ENCODE measurements around the gene WIPF1. TPM values are rescaled to one million over a fixed set of nuclear protein-coding genes. Genes with fewer than 3 reads are reported as not detected.

Gene WIPF1
- total and polyA plus RNA-seq, 2 experiments from 2014 or later: 20.1 to 32.7 TPM

DNA sequence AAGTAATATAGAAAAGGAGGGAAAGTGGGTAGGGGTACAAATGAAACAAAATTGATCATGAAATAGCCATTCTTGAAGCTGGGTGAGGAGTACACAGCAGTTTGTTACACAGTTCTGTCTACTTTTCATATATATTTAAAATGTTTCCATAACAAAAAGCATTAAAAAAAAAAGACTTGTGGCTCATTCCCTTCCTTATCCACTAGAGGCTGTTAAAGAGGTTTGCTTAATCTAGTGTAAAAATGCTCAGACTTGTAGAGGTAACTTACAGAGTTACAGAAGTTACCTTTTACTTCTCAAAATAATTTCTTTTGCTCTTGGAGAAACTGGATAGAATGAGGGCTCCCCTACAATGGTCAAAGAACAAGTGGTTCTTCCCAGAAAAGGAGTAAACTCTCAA, 8.1 kb upstream of the WIPF1 start:
- TF ChIP-seq, protein P1, sequence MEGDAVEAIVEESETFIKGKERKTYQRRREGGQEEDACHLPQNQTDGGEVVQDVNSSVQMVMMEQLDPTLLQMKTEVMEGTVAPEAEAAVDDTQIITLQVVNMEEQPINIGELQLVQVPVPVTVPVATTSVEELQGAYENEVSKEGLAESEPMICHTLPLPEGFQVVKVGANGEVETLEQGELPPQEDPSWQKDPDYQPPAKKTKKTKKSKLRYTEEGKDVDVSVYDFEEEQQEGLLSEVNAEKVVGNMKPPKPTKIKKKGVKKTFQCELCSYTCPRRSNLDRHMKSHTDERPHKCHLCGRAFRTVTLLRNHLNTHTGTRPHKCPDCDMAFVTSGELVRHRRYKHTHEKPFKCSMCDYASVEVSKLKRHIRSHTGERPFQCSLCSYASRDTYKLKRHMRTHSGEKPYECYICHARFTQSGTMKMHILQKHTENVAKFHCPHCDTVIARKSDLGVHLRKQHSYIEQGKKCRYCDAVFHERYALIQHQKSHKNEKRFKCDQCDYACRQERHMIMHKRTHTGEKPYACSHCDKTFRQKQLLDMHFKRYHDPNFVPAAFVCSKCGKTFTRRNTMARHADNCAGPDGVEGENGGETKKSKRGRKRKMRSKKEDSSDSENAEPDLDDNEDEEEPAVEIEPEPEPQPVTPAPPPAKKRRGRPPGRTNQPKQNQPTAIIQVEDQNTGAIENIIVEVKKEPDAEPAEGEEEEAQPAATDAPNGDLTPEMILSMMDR (IDR thresholded peaks at IDR 0.05; ENCODE audit: poor library complexity): peak; percentile 52
- TF ChIP-seq EZH2phosphoT487 (IDR thresholded peaks at IDR 0.05; ENCODE audit: low read depth, severe bottlenecking, unreplicated experiment): no peak
- H3K27ac ChIP-seq: peak overlapping the region; percentile 62
- H3K4me1 ChIP-seq (ENCODE audit: insufficient read depth): peaks cover 5% of the 10 kb centered on the region
- no peaks in the 10 kb centered on the region for H3K9me2 ChIP-seq (replicated peaks; ENCODE audit: insufficient read depth)
- no peak overlapping the region for H2AFZ ChIP-seq
- H3K4me2 ChIP-seq: peak overlapping the region; percentile 6
- H4K20me1 ChIP-seq (ENCODE audit: insufficient read depth, poor library complexity, severe bottlenecking): no peaks in the 10 kb centered on the region
- DNase-seq (ENCODE audit: low spot score): no peak
- H3K36me3 ChIP-seq (replicated peaks; ENCODE audit: insufficient read depth, low read depth): no peaks in the 10 kb centered on the region
- no peaks in the 10 kb centered on the region for H3K27me3 ChIP-seq
- H3K9me3 ChIP-seq (ENCODE audit: low read depth): no peaks in the 10 kb centered on the region
- no peaks in the 10 kb centered on the region for H3K79me2 ChIP-seq
- no peak overlapping the region for H3K4me3 ChIP-seq

DNA sequence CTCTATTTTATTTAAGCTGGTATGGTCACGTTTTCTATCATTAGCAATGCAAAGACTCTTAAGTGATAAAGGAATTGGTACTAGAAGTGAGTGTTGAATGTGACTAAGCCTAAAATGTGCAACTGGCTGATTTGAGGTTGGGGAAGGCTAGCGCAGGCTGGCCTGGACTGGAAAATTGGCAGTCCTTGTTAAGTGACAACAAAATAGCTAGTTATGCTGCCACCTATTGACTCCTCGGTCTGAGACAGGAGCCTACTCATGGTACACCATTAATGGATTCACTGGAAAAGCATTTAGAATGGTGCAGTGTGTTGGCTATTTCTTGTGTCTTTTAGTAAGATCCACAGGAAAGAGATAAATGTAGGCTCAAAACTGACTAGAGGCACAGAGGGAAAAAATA, 5.7 kb upstream of the WIPF1 start:
- Histone ChIP-seq H3K79me2 (no peaks in the 10 kb centered on the region), H3K27me3 (no peaks in the 10 kb centered on the region), H3K4me1 (ENCODE audit: insufficient read depth) (peaks cover 5% of the 10 kb centered on the region), H3K4me2 (no peak overlapping the region), H4K20me1 (ENCODE audit: insufficient read depth, poor library complexity, severe bottlenecking) (no peaks in the 10 kb centered on the region), H3K36me3 (replicated peaks; ENCODE audit: insufficient read depth, low read depth) (no peaks in the 10 kb centered on the region), H3K9me3 (ENCODE audit: low read depth) (no peaks in the 10 kb centered on the region), H2AFZ (no peak overlapping the region), H3K9me2 (replicated peaks; ENCODE audit: insufficient read depth) (no peaks in the 10 kb centered on the region), H3K4me3 (no peak overlapping the region), H3K27ac (no peak overlapping the region)
- TF ChIP-seq, protein P1 (IDR thresholded peaks at IDR 0.05; ENCODE audit: poor library complexity): peak; percentile 43
- no peak for TF ChIP-seq EZH2 (IDR thresholded peaks at IDR 0.05; ENCODE audit: borderline replicate concordance)
- 71% methylated on average over 3 of the region's 3 CpGs for WGBS (ENCODE audit: low lambda C conversion rate, missing lambda C conversion rate)
- no peak for DNase-seq (ENCODE audit: low spot score)

DNA sequence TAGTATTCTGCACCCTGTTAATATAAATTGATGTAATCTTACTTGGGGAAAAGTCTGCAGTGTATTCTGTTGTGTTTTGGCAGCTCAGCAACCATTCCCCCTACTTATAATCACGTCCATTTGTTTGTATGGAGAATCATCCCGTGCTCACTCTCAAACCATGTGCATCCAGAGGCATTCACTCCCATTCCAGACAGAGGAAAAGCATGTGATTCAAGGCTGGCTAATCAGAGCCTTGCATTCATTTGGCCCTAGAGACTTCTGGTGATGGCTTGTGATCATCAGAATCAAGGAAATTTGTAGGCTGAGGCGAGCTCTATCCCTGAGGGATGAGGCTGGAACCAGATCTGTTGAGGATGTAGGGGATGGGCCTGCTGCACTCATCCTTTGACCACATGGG, 5.1 kb upstream of the WIPF1 start:
- 86% methylated on average over 3 of the region's 3 CpGs for WGBS (ENCODE audit: low lambda C conversion rate, missing lambda C conversion rate)
- no peak overlapping the region for H3K27ac ChIP-seq
- DNase-seq (ENCODE audit: low spot score): no peak
- H3K9me2 ChIP-seq (replicated peaks; ENCODE audit: insufficient read depth): no peaks in the 10 kb centered on the region
- TF ChIP-seq, protein P1 (IDR thresholded peaks at IDR 0.05; ENCODE audit: poor library complexity): no peak
- peaks cover 5% of the 10 kb centered on the region for H3K4me1 ChIP-seq (ENCODE audit: insufficient read depth)
- H3K79me2 ChIP-seq: no peaks in the 10 kb centered on the region
- no peak overlapping the region for H2AFZ ChIP-seq
- no peaks in the 10 kb centered on the region for H3K9me3 ChIP-seq (ENCODE audit: low read depth)
- H3K36me3 ChIP-seq (replicated peaks; ENCODE audit: insufficient read depth, low read depth): no peaks in the 10 kb centered on the region
- H3K4me2 ChIP-seq: no peak overlapping the region
- no peak overlapping the region for H3K4me3 ChIP-seq
- H4K20me1 ChIP-seq (ENCODE audit: insufficient read depth, poor library complexity, severe bottlenecking): no peaks in the 10 kb centered on the region
- no peaks in the 10 kb centered on the region for H3K27me3 ChIP-seq

DNA sequence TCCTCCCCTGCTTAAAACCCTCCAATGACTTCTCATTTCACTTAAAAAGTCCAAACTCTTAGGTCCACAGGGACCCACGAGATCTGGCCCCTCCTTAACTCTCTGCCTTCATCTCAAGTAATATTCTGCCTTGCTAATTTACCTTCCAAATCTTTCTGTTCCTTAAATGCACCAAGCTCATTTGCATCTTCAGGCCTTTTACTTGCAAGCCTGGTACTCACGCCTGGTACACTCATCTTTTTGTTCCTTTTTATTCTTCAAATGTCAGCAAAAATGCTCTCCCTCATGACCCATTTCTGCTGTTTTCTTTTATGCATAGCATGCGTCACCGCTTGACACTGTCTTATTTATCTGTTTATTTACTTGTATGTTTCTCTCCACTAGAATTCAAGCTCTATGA, 2.7 kb upstream of the WIPF1 start:
- Histone ChIP-seq H3K79me2 (no peaks in the 10 kb centered on the region), H3K9me3 (ENCODE audit: low read depth) (no peaks in the 10 kb centered on the region), H3K4me1 (ENCODE audit: insufficient read depth) (no peaks in the 10 kb centered on the region), H4K20me1 (ENCODE audit: insufficient read depth, poor library complexity, severe bottlenecking) (no peaks in the 10 kb centered on the region), H2AFZ (no peak overlapping the region), H3K27ac (no peak overlapping the region), H3K4me2 (no peak overlapping the region), H3K27me3 (no peaks in the 10 kb centered on the region), H3K36me3 (replicated peaks; ENCODE audit: insufficient read depth, low read depth) (no peaks in the 10 kb centered on the region), H3K9me2 (replicated peaks; ENCODE audit: insufficient read depth) (no peaks in the 10 kb centered on the region), H3K4me3 (no peak overlapping the region)
- TF ChIP-seq EZH2 (IDR thresholded peaks at IDR 0.05; ENCODE audit: borderline replicate concordance): no peak
- TF ChIP-seq, protein P1 (IDR thresholded peaks at IDR 0.05; ENCODE audit: poor library complexity): no peak
- WGBS (ENCODE audit: low lambda C conversion rate, missing lambda C conversion rate): 93% methylated on average over 4 of the region's 4 CpGs
- no peak for DNase-seq (ENCODE audit: low spot score)

Data from hepatocyte (in vitro differentiated cells).